AG09319 (cell line): ENCODE measurements around the gene POLE2.

Experiments
- DNase-seq: peaks from one replicate; pipeline ENCODE4 v3.0.0-alpha.2; 2010; ENCODE audit warnings: low read depth; ENCODE audit errors: extremely low read depth
- TF ChIP-seq, protein P1 (sequence below): IDR thresholded peaks from 2 replicates; pipeline ENCODE4 v1.5.1; 2011; ENCODE audit warnings: low read depth, mild to moderate bottlenecking, inconsistent platforms, low read length, moderate library complexity

The POLE2 gene

DNA sequence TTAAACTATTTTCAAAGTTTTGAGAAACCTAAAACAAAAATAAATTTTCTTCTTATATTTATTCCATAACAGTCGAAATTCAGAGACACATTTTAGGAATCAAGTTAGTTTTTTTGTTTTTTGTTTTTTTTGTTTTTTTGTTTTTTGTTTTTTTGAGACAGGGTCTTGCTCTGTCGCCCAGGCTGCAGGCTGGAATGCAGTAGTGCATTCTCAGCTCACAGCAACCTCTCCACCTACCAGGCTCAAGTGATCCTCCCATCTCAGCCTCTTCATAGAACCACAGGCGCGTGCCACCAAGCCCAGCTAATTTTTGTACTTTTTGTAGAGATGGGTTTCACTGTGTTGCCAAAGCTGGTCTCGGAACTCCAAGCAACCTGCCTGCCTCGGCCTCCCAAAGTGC lies 34.5 kb downstream of the POLE2 start:
- TF ChIP-seq, protein P1, sequence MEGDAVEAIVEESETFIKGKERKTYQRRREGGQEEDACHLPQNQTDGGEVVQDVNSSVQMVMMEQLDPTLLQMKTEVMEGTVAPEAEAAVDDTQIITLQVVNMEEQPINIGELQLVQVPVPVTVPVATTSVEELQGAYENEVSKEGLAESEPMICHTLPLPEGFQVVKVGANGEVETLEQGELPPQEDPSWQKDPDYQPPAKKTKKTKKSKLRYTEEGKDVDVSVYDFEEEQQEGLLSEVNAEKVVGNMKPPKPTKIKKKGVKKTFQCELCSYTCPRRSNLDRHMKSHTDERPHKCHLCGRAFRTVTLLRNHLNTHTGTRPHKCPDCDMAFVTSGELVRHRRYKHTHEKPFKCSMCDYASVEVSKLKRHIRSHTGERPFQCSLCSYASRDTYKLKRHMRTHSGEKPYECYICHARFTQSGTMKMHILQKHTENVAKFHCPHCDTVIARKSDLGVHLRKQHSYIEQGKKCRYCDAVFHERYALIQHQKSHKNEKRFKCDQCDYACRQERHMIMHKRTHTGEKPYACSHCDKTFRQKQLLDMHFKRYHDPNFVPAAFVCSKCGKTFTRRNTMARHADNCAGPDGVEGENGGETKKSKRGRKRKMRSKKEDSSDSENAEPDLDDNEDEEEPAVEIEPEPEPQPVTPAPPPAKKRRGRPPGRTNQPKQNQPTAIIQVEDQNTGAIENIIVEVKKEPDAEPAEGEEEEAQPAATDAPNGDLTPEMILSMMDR: no peak
- no peak for DNase-seq

DNA sequence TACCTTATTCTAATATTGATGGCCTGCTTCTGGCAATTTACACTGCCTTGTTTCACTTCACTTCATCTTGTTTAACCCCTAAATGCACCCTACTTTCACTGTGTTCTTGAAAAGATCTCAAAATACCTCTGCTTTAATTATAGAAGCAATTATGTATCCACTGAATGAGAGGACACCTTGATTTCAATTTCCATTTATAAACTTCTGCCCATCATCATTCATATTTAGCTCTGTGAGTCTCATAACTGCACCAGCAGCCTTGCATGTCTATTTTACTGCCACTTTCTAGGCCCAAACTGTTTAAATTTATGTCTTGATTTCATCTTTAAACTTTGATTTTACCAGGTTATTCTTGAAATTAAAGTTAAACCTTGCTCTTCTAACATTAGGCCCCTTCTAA lies 45.9 kb downstream of the POLE2 start:
- TF ChIP-seq, protein P1: no peak

DNA sequence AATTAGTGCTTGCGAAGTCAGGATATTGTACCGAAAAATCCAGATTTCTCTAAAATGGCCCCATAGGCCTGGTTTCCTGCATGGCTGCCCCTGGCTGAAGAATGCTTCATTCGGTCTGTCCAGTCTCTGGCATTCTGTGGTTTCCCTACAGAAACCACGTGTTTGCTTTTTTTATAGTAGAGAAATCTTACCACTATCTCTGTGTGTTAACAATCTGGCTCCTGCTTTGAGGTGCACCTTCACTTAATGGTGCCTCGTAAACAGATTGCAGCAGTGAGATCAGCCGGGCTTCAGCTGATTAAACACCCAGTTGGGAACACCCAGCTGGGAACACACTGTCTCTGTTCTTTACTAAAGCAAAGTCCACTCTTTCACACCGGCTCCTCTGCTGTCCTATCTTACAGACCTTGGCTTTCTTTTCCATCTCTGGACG lies 46.3 kb downstream of the POLE2 start:
- DNase-seq: no peak
- TF ChIP-seq, protein P1: no peak

More for the DNA sequence above, 45.9 kb downstream of the POLE2 start:
- no peak for DNase-seq

DNA sequence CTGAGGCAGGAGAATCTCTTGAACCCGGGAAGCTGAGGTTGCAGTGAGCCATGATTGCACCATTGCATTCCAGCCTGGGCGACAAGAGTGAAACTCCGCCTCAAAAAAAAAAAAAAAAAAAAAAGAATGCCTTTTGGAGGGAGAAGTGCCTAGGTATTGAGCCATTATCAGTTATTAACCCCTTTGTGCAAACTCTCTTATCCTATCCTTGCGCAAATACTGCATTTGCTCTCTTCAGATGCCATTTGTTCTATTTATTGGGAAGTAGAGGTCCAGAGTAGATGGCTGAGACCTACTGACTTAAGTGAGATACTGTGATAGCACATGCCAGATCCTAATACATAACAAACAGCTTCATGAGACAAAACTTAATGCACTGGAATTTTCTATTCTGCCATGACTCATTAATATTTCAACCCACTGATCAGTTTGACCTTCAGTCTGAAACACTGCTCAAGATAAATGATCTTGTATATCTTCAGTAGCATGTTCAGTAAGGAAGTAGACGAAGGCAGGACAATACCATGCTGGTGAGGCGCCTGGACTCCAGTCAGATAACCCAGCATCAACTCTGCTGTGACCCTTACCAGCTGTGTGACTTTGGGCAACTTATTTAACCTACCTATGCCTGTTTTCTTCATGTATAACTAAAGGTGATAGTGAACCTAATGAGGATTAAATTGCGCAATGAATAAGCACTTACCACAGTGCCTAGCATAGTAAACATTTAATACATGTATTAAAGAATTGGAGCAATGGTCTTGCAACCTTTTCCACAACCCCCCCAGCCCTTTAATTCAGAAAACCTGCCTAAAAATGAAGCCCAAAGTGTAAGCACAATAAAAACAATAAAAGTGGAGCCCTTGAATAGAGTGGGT lies 47.2 kb downstream of the POLE2 start:
- DNase-seq: no peak
- TF ChIP-seq, protein P1: no peak

DNA sequence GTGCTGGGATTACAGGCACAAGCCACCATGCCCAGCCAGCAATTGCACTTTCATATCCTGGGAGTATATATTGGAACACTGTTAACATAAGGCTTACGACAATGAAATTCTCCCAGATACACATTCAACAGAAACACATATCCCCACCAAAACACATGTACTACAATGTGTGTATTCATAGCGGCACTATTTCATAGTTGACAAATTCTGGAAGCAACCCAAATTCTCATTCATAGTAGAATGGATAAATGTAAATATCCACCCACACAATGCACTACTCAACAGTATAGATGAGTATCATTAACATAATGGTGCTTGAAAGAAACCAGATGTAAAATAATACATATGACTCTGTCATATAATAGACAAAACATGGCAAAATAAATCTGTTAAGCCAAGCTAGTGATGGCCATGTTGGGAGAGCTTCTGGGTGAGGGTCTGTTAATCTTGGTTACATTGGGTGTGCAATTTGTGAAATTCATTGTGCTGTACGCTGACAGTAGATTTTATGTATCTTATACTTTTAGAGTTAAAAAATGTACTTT lies 50.4 kb downstream of the POLE2 start:
- TF ChIP-seq, protein P1: no peak
- DNase-seq: no peak

DNA sequence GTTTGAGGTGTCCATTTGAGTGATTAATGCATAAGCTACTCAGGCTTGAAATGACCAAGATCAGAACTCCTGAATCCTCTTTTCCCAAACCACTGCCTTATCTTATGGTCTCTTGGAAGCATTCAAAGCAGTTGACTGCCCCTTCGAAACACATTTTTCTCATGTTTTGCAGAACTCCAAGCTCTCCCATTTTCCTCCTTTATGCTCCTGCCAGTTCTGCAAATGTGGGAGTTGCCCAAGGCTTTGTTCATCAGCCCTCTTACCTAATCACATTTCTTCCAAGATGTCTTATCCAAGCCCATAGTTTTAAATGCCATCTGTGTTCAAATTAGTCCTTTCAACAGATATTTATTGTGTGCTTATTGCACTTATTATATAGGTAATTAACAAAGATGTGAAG lies 51.1 kb downstream of the POLE2 start:
- no peak for DNase-seq
- TF ChIP-seq, protein P1: no peak
